HEK293 (cell line): ENCODE results near the gene ZC3H18.

ENCODE experiments used
- GFI1B ChIP-seq: fragments of 450-650 bp; formaldehyde crosslinking; IDR thresholded peaks from 2 replicates; pipeline ENCODE4 v1.5.1; 2016; ENCODE audit warnings: missing biosample characterization, missing genetic modification characterization
- HOXA7 ChIP-seq: sonication (generic); formaldehyde crosslinking; IDR thresholded peaks from 2 replicates; pipeline ENCODE4 v1.8.1; 2022; ENCODE audit warnings: missing genetic modification reagents, borderline replicate concordance
- MZF1 ChIP-seq: fragments of 450-650 bp; formaldehyde crosslinking; IDR thresholded peaks from 2 replicates; pipeline ENCODE4 v1.5.1; 2017; ENCODE audit warnings: missing biosample characterization, missing genetic modification characterization, borderline replicate concordance
- SALL2 ChIP-seq: fragments of 450-650 bp; formaldehyde crosslinking; IDR thresholded peaks from 2 replicates; pipeline ENCODE4 v1.5.0; 2017; ENCODE audit warnings: missing biosample characterization, mild to moderate bottlenecking, missing genetic modification characterization, borderline replicate concordance
- SP2 ChIP-seq: fragments of 450-650 bp; formaldehyde crosslinking; IDR thresholded peaks from 2 replicates; pipeline ENCODE4 v1.5.1; 2016; ENCODE audit warnings: missing biosample characterization, missing genetic modification characterization
- TCF7L2 ChIP-seq: IDR thresholded peaks from 2 replicates; pipeline ENCODE4 v1.6.1; 2011; ENCODE audit warnings: low read depth, mild to moderate bottlenecking, inconsistent platforms, low read length, moderate library complexity, borderline replicate concordance
- ZNF175 ChIP-seq: fragments of 450-650 bp; formaldehyde crosslinking; IDR thresholded peaks from 2 replicates; pipeline ENCODE4 v1.5.1; 2016; ENCODE audit warnings: missing biosample characterization, missing genetic modification characterization
- ZNF26 ChIP-seq: fragments of 450-650 bp; formaldehyde crosslinking; IDR thresholded peaks from 2 replicates; pipeline ENCODE4 v1.5.1; 2016; ENCODE audit warnings: missing biosample characterization, missing genetic modification characterization
- ZNF280C ChIP-seq: fragments of 450-650 bp; formaldehyde crosslinking; IDR thresholded peaks from 2 replicates; pipeline ENCODE4 v1.5.1; 2016; ENCODE audit warnings: missing biosample characterization, missing genetic modification characterization
- ZNF302 ChIP-seq: fragments of 450-650 bp; formaldehyde crosslinking; IDR thresholded peaks from 2 replicates; pipeline ENCODE4 v1.5.1; 2016; ENCODE audit warnings: missing biosample characterization, missing genetic modification characterization, low read depth
- ZNF37A ChIP-seq: fragments of 450-650 bp; IDR thresholded peaks from 2 replicates; pipeline ENCODE4 v1.5.1; 2018; ENCODE audit warnings: missing biosample characterization, missing genetic modification characterization
- ZNF555 ChIP-seq: fragments of 450-650 bp; formaldehyde crosslinking; conservative IDR thresholded peaks from 2 replicates; pipeline ENCODE4 v1.5.1; 2017; ENCODE audit warnings: missing biosample characterization, mild to moderate bottlenecking, missing genetic modification characterization, inconsistent platforms
- ZNF560 ChIP-seq: fragments of 450-650 bp; formaldehyde crosslinking; IDR thresholded peaks from 2 replicates; pipeline ENCODE4 v1.5.1; 2017; ENCODE audit warnings: missing biosample characterization, missing genetic modification characterization, borderline replicate concordance
- ZNF624 ChIP-seq: fragments of 450-650 bp; formaldehyde crosslinking; IDR thresholded peaks from 2 replicates; pipeline ENCODE4 v1.5.1; 2017; ENCODE audit warnings: missing biosample characterization, missing genetic modification characterization
- ZSCAN16 ChIP-seq: fragments of 450-650 bp; formaldehyde crosslinking; IDR thresholded peaks from 2 replicates; pipeline ENCODE4 v1.5.1; 2016; ENCODE audit warnings: missing biosample characterization, missing genetic modification characterization
- ZSCAN18 ChIP-seq: fragments of 450-650 bp; formaldehyde crosslinking; IDR thresholded peaks from 2 replicates; pipeline ENCODE4 v1.5.1; 2016; ENCODE audit warnings: missing biosample characterization, missing genetic modification characterization
- TF ChIP-seq, protein P1 (sequence below): fragments of 450-650 bp; formaldehyde crosslinking; IDR thresholded peaks from 2 replicates; pipeline ENCODE4 v1.5.1; 2016; ENCODE audit warnings: missing biosample characterization, missing genetic modification characterization
- TF ChIP-seq, protein P2 (sequence below): fragments of 450-650 bp; formaldehyde crosslinking; conservative IDR thresholded peaks from 2 replicates; pipeline ENCODE4 v1.5.1; 2016; ENCODE audit warnings: low read depth, missing biosample characterization, missing genetic modification characterization
- TF ChIP-seq, protein P3 (sequence below): fragments of 450-650 bp; formaldehyde crosslinking; conservative IDR thresholded peaks from 2 replicates; pipeline ENCODE4 v1.5.1; 2016; ENCODE audit warnings: low read depth, missing biosample characterization, missing genetic modification characterization
- TF ChIP-seq, protein P4 (sequence below): fragments of 450-650 bp; formaldehyde crosslinking; optimal IDR thresholded peaks from 2 replicates; pipeline ENCODE3; 2016; ENCODE audit warnings: missing biosample characterization, mild to moderate bottlenecking, missing genetic modification characterization
- TF ChIP-seq, protein P5 (sequence below): fragments of 450-650 bp; formaldehyde crosslinking; IDR thresholded peaks from 2 replicates; pipeline ENCODE4 v1.5.1; 2016; ENCODE audit warnings: missing biosample characterization, missing genetic modification characterization

Gene ZC3H18

GRCh38 chr16:88651276-88651988, 81.2 kb downstream of the ZC3H18 start (continued):
- TF ChIP-seq, protein P1, sequence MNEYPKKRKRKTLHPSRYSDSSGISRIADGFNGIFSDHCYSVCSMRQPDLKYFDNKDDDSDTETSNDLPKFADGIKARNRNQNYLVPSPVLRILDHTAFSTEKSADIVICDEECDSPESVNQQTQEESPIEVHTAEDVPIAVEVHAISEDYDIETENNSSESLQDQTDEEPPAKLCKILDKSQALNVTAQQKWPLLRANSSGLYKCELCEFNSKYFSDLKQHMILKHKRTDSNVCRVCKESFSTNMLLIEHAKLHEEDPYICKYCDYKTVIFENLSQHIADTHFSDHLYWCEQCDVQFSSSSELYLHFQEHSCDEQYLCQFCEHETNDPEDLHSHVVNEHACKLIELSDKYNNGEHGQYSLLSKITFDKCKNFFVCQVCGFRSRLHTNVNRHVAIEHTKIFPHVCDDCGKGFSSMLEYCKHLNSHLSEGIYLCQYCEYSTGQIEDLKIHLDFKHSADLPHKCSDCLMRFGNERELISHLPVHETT (tag by site-specific recombination) = no peak
- TF ChIP-seq, protein P2, sequence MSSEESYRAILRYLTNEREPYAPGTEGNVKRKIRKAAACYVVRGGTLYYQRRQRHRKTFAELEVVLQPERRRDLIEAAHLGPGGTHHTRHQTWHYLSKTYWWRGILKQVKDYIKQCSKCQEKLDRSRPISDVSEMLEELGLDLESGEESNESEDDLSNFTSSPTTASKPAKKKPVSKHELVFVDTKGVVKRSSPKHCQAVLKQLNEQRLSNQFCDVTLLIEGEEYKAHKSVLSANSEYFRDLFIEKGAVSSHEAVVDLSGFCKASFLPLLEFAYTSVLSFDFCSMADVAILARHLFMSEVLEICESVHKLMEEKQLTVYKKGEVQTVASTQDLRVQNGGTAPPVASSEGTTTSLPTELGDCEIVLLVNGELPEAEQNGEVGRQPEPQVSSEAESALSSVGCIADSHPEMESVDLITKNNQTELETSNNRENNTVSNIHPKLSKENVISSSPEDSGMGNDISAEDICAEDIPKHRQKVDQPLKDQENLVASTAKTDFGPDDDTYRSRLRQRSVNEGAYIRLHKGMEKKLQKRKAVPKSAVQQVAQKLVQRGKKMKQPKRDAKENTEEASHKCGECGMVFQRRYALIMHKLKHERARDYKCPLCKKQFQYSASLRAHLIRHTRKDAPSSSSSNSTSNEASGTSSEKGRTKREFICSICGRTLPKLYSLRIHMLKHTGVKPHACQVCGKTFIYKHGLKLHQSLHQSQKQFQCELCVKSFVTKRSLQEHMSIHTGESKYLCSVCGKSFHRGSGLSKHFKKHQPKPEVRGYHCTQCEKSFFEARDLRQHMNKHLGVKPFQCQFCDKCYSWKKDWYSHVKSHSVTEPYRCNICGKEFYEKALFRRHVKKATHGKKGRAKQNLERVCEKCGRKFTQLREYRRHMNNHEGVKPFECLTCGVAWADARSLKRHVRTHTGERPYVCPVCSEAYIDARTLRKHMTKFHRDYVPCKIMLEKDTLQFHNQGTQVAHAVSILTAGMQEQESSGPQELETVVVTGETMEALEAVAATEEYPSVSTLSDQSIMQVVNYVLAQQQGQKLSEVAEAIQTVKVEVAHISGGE (tag by site-specific recombination) = no peak
- TF ChIP-seq SALL2 (tag by site-specific recombination) = no peak
- TF ChIP-seq ZNF175 (tag by site-specific recombination) = no peak
- no peak for TF ChIP-seq ZSCAN18 (tag by site-specific recombination)
- TF ChIP-seq, protein P3, sequence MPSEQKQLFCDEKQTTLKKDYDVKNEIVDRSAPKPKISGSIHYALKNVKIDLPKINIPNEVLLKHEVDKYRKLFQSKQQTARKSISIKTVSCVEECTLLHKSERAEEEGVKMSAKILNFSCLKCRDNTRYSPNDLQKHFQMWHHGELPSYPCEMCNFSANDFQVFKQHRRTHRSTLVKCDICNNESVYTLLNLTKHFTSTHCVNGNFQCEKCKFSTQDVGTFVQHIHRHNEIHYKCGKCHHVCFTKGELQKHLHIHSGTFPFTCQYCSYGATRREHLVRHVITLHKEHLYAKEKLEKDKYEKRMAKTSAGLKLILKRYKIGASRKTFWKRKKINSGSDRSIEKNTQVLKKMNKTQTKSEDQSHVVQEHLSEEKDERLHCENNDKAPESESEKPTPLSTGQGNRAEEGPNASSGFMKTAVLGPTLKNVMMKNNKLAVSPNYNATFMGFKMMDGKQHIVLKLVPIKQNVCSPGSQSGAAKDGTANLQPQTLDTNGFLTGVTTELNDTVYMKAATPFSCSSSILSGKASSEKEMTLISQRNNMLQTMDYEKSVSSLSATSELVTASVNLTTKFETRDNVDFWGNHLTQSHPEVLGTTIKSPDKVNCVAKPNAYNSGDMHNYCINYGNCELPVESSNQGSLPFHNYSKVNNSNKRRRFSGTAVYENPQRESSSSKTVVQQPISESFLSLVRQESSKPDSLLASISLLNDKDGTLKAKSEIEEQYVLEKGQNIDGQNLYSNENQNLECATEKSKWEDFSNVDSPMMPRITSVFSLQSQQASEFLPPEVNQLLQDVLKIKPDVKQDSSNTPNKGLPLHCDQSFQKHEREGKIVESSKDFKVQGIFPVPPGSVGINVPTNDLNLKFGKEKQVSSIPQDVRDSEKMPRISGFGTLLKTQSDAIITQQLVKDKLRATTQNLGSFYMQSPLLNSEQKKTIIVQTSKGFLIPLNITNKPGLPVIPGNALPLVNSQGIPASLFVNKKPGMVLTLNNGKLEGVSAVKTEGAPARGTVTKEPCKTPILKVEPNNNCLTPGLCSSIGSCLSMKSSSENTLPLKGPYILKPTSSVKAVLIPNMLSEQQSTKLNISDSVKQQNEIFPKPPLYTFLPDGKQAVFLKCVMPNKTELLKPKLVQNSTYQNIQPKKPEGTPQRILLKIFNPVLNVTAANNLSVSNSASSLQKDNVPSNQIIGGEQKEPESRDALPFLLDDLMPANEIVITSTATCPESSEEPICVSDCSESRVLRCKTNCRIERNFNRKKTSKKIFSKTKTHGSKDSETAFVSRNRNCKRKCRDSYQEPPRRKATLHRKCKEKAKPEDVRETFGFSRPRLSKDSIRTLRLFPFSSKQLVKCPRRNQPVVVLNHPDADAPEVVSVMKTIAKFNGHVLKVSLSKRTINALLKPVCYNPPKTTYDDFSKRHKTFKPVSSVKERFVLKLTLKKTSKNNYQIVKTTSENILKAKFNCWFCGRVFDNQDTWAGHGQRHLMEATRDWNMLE = no peak
- TF ChIP-seq ZNF624 (tag by site-specific recombination) = no peak
- no peak for TF ChIP-seq ZSCAN16 (tag by site-specific recombination)
- no peak for TF ChIP-seq MZF1 (tag by site-specific recombination)
- TF ChIP-seq ZNF26 (tag by site-specific recombination) = no peak
- TF ChIP-seq ZNF280C (tag by site-specific recombination) = no peak
- no peak for TF ChIP-seq GFI1B (tag by site-specific recombination)
- TF ChIP-seq TCF7L2 = no peak
- no peak for TF ChIP-seq ZNF302 (tag by site-specific recombination)
- TF ChIP-seq, protein P4, sequence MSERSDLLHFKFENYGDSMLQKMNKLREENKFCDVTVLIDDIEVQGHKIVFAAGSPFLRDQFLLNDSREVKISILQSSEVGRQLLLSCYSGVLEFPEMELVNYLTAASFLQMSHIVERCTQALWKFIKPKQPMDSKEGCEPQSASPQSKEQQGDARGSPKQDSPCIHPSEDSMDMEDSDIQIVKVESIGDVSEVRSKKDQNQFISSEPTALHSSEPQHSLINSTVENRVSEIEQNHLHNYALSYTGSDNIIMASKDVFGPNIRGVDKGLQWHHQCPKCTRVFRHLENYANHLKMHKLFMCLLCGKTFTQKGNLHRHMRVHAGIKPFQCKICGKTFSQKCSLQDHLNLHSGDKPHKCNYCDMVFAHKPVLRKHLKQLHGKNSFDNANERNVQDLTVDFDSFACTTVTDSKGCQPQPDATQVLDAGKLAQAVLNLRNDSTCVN = no peak
- no peak for TF ChIP-seq HOXA7 (CRISPR knock-in tag)
- TF ChIP-seq ZNF37A (tag by site-specific recombination) = no peak
- TF ChIP-seq SP2 = no peak
- TF ChIP-seq, protein P5, sequence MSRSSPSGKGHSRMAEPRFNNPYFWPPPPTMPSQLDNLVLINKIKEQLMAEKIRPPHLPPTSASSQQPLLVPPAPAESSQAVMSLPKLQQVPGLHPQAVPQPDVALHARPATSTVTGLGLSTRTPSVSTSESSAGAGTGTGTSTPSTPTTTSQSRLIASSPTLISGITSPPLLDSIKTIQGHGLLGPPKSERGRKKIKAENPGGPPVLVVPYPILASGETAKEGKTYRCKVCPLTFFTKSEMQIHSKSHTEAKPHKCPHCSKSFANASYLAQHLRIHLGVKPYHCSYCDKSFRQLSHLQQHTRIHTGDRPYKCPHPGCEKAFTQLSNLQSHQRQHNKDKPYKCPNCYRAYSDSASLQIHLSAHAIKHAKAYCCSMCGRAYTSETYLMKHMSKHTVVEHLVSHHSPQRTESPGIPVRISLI (tag by site-specific recombination) = no peak
- no peak for TF ChIP-seq ZNF555 (tag by site-specific recombination)
- TF ChIP-seq ZNF560 (tag by site-specific recombination) = no peak
